Fibroblast of the conjunctiva (primary cell): ENCODE measurements around the gene TWIST2.

Experiments used
- DNase-seq: peaks from one replicate; pipeline ENCODE4 v3.0.0-alpha.2; 2010; ENCODE audit warnings: low read depth

Gene TWIST2

GRCh38 chr2:238873381-238873801 is 25.5 kb downstream of the TWIST2 start:
- DNase-seq, result no peak

DNA sequence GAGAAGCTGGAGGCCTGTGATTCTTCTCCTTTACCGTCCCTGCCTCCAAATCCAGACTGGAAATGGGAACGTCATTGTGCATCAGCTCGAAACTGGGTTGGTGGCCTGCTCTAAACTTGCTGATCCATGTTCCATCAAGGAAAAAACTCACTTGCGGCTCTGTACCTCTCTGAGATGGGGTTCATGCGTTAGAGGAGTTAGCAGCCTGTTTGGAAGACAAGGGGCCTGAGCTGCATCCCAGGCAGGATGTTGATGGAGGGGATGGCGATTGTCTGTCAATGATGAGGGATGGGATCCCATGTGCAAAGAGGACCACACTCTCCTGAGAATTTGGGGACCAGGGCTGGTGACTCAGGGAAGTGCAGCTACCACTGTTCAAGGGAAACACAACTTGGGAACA is 26.0 kb downstream of the TWIST2 start:
- DNase-seq, result no peak

DNA sequence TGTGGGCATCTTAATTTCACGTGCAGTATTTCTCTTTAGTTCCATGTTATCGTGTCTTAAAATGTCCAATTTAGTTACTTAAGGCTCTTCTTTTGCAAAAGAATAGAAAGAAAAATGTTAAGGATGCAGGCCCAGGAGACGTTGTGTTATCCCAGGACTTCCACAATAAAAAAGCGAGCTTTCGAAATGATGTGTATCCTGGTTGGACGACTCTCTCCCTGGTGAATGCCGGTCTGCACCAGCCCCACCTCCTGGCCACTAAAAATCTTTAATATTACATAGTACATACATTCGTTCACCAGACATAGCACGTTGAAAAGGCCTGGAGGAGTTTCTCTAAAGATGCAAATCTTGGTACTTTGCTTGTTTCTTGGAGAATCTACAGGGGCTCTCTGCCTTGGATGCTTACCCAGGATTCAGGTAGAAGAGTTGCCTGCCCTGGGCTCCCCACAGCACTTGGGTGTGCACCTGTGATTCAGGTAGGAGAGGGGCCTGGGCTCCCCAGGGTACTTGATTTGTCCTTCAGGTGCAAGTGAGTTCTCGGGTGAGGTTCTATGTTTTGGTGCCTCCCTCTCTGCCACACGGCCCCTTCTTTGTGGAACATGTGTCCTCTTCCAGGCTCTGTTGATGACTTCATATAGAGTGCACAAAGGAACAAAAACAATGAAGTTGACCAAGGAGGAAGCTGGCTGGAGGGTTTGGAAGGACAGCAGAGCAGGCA is 26.6 kb downstream of the TWIST2 start:
- no peak for DNase-seq

GRCh38 chr2:238875101-238875470 is 27.2 kb downstream of the TWIST2 start:
- no peak for DNase-seq

GRCh38 chr2:238875471-238876231 is 27.8 kb downstream of the TWIST2 start:
- DNase-seq, result no peak

DNA sequence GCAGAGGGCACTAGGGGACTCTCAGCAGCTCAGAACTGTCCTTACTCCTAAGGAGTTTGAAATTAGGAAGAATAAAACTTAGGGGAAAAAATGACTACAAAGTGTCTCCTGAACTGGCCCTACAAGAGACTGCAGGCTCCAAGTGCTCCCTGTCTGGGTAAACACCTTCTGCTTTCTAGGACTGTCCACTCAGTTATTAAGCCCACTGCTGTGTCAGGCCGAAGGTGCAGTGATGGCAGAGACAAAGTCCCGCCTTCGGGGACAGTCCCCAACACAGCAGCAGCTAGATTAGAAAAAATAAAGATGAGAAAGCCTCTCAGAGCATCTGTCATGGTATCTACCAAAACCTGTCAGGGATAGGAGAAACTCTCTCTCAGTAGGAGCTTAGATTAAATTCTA is 28.3 kb downstream of the TWIST2 start:
- DNase-seq, result no peak

GRCh38 chr2:238878051-238878735 is 30.3 kb downstream of the TWIST2 start:
- DNase-seq, result no peak

DNA sequence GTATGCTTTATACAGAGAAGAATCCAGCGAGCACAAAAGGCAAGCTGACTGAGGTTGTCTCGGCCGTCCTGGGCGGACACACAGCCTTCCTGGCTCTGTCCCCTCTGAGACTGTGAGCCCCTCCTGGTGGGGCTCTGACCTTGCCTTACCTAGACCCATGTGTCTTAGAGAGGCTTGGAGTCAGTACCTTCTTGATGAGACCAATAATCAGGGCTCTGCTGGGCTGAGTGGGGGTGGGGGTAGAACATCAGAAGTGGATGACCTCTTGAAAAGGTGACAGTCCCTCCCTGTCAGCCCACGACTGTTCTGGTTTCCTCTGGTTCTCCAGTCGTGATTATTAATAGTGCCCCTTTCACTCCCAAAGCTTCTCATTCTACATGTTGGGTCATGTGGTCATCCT is 31.2 kb downstream of the TWIST2 start:
- no peak for DNase-seq

DNA sequence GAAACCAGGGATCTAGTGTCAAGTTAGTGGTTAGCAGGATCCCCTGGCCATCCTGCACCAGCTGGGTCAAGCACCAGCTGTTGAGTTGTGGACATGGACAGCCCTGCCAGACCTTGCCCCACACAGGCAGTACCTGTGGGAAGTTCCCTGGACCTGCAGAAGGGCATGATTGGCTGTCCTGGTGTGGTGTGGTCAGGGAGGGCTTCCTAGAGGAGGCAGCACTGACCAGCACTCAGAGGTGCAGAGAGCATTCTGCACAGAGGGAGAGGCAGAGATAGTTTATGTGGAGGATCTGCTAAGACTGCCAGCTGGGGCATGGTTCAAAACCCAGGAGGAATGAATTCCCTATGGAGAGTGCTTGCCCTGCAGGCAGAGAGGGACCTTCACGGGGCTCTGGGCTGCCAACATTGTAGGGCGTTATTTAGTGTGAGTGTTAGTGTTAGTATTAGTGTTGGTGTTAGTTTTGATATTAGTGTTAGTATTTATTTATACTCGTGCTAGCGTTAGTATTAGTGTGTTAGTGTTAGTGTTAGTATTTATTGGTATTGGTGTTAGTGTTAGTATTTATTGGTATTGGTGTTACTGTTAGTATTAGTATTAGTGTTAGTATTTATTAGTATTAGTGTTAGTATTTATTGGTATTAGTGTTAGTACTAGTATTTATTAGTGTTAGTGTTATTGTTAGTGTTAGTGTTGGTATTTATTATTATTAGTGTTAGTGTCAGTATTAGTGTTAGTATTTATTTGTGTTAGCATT is 31.9 kb downstream of the TWIST2 start:
- no peak for DNase-seq

DNA sequence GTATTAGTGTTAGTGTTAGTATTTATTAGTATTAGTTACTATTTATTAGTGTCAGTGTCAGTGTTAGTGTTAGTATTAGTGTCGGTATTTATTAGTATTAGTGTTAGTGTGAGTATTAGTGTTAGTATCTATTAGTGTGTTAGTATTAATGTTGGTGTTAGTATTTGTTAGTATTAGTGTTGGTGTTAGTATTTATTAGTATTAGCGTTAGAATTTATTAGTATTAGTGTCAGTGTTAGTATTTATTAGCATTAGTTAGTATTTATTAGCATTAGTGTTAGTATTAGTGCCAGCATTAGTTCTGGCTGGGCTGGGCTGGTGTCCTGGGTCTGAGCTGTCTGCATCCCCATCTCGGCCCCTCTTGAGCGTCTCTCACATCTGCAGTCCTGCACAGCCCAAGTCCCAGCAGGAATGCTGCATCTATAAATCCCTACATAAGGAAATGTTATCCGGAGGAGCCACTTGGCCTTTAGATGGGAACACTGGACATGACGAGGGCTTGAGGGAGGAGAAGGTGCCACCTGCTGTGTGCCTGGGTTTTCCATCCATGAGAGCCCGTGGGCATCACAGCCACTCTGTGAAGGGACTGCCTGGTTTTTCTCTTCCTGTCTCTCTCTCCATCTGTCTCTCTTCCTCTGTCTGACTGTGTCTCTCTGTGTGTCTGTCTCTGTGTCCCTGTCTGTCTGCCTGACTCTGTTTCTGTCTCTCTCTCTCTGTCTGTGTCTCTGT is 33.6 kb downstream of the TWIST2 start:
- no peak for DNase-seq

DNA sequence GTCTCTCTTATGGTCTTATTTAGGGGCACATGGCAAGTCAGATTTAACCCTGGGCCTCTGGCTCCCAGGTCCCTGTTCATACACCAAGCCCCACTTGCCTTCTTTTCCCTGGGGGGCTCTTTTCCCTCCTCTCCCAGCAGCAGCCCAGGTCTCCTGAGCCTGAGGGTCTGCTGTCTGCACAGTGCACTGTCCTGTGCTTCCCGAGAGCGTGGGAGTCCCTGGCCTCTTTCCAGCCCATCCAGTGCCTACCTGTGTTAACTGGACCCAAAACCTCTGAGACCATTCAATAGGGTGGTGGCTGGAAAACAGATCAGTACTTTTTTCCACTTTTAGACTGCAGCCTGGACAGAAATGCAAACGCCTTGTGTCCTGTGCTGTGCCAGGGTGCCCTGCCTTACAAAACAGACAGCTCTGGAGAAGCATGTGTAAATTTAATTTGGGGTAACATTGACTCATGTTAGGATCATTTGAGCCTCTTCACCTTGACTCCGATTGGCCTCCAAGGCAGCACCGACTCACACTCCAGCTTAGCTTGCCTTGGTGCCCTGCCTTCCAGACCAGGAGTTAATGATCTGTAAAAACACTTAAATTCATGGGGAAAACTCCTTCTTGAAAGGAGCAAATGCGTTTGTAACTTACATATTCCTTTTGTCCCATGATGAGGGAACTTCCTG is 34.3 kb downstream of the TWIST2 start:
- no peak for DNase-seq

DNA sequence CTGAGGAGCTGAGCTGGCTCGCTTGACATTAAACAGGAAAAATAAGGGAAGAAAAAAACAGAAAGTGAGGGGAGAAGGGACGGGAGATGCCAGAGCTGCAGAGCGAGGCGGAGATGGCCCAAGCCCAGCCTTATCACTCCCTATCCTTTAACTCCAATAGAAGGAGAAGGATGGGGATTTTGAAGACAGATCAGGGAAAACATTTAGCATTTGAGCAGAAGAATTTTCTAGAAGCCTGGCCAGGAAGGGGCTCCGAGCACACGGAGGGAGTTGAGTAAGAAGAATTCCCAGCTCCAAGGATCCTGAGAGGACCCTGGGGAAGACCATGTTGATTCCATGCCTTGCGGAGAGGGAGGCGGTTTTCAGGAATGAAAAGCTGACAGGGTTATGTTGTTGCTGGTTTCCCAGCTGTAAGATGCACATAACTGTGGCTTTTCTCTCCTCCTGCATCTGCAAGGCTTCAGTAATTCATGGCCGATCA is 35.6 kb downstream of the TWIST2 start:
- DNase-seq, result no peak

GRCh38 chr2:238884122-238884811 is 36.4 kb downstream of the TWIST2 start:
- no peak for DNase-seq

DNA sequence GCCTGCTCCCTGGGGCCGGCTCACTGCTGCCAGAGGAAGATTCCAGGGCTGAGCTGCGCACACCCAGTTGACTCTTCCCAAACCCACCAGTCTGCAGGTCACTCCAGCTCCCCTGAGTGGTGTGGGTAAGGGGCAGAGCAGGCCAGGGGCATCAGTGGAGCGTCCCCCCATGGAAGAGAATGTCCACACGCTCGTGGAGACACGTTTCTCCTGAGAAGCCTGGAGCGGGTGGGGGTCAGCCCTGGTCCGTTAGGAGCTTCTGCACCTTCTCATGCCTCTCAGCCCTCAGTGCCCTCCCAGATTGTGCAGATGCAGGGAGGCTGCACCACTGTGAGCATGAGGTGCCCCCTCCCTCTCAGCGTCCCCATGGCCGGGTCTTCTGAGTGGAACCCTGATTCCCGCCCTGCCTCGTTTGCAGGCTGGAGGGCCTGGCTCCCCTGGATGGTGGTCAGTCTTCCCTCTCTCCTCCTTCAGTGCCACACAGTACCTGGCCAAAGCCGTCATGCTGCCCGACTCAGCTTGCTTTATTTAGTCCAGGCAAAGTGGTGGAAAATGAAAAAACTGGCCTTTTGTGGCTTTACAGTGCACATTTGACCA is 37.0 kb downstream of the TWIST2 start:
- no peak for DNase-seq

GRCh38 chr2:238886453-238887094 is 38.7 kb downstream of the TWIST2 start:
- no peak for DNase-seq

- DNase-seq, result no peak
Measured at GRCh38 chr2:238887616-238888015, 39.7 kb downstream of the TWIST2 start.

GRCh38 chr2:238888781-238889180 is 40.9 kb downstream of the TWIST2 start:
- DNase-seq, result no peak

- DNase-seq, result no peak
Measured at GRCh38 chr2:238890131-238890530, 42.2 kb downstream of the TWIST2 start.
